OCI-LY7 (cell line): ENCODE data around the gene SLC25A45. TPM values are rescaled to one million over a fixed set of nuclear protein-coding genes. Genes with fewer than 3 reads are reported as not detected.
A peak's percentile ranks its signal among the peaks of the same experiment; 100 is the strongest.

Experiments
- BruUV-seq: library from RNA; stranded (reverse); fragments of 400-500 nt; replicated peaks from 2 replicates; lab custom pipeline; 2021; lab: Mats Ljungman, UMichigan
- CTCF ChIA-PET: fragments of 300-600 bp; sonication (Branson Sonifier 250); formaldehyde crosslinking; loops from one replicate; lab custom pipeline; 2022; ENCODE audit warnings: antibody characterized with exemption; ENCODE audit not compliant: unreplicated experiment; lab: Charles Lee
- POLR2A ChIA-PET: fragments of 300-600 bp; sonication (Branson Sonifier 250); formaldehyde crosslinking; loops from one replicate; lab custom pipeline; 2022; ENCODE audit warnings: antibody characterized with exemption; lab: Charles Lee
- DNase-seq: peaks from one replicate; pipeline ENCODE4 v3.0.0-alpha.2; 2015; ENCODE audit warnings: low spot score
- H2AFZ ChIP-seq: fragments of 200-600 bp; sonication (generic), shearing (Covaris generic); 2 replicates; pipeline ENCODE4 v1.6.1; 2014; ENCODE audit warnings: mild to moderate bottlenecking, antibody characterized with exemption, low read length, moderate library complexity
- H3K27ac ChIP-seq: fragments of 200-600 bp; sonication (generic); 2 replicates; pipeline ENCODE4 v1.5.1; 2014; ENCODE audit warnings: mixed run types, low read depth, mild to moderate bottlenecking, moderate library complexity, low read length, inconsistent platforms; ENCODE audit not compliant: poor library complexity, severe bottlenecking
- H3K36me3 ChIP-seq: fragments of 200-600 bp; sonication (generic); 2 replicates; pipeline ENCODE4 v1.6.1; 2014; ENCODE audit warnings: mild to moderate bottlenecking, antibody characterized with exemption, low read length, moderate library complexity, mixed read lengths; ENCODE audit not compliant: insufficient read depth
- H3K4me1 ChIP-seq: fragments of 200-600 bp; sonication (generic); 2 replicates; pipeline ENCODE4 v1.5.1; 2014; ENCODE audit warnings: mild to moderate bottlenecking, low read length; ENCODE audit not compliant: insufficient read depth, poor library complexity, severe bottlenecking
- H3K4me2 ChIP-seq: fragments of 200-600 bp; sonication (generic); 2 replicates; pipeline ENCODE4 v1.6.1; 2014; ENCODE audit warnings: mild to moderate bottlenecking, low read length
- H3K4me3 ChIP-seq: fragments of 200-600 bp; sonication (generic); 2 replicates; pipeline ENCODE4 v1.5.1; 2014; ENCODE audit warnings: mild to moderate bottlenecking, low read depth, low read length; ENCODE audit not compliant: poor library complexity, severe bottlenecking
- H3K79me2 ChIP-seq: fragments of 200-600 bp; sonication (generic); 2 replicates; pipeline ENCODE4 v1.6.1; 2016; ENCODE audit warnings: low read depth, mild to moderate bottlenecking, low read length, moderate library complexity, mixed read lengths; ENCODE audit not compliant: insufficient read depth
- H3K9me2 ChIP-seq: fragments of 200-600 bp; sonication (generic); 2 replicates; pipeline ENCODE4 v1.6.1; 2016; ENCODE audit warnings: mild to moderate bottlenecking, low read length, mixed read lengths; ENCODE audit not compliant: insufficient read depth
- H3K9me3 ChIP-seq: fragments of 200-600 bp; sonication (generic); 2 replicates; pipeline ENCODE4 v1.6.1; 2014; ENCODE audit warnings: mild to moderate bottlenecking, mixed run types, low read length, mixed read lengths
- H4K20me1 ChIP-seq: fragments of 200-600 bp; sonication (generic); 2 replicates; pipeline ENCODE4 v1.6.1; 2014; ENCODE audit warnings: mild to moderate bottlenecking, antibody characterized with exemption, low read length, moderate library complexity, mixed read lengths; ENCODE audit not compliant: insufficient read depth
- CTCF ChIP-seq: fragments of 200-600 bp; sonication (generic); conservative IDR thresholded peaks from 2 replicates; pipeline ENCODE4 v1.5.1; 2014; ENCODE audit warnings: mild to moderate bottlenecking, antibody characterized with exemption, low read length, moderate library complexity, mixed read lengths
- EZH2phosphoT487 ChIP-seq: fragments of 200-600 bp; sonication (generic); IDR thresholded peaks from 2 replicates; pipeline ENCODE4 v1.6.1; 2018; ENCODE audit warnings: low read depth, borderline replicate concordance, mild to moderate bottlenecking, mixed run types, antibody characterized with exemption, low read length, moderate library complexity, mixed read lengths
- intact Hi-C: fragments of 100-400 bp; cut with micrococcal nuclease; formaldehyde crosslinking; loops from one replicate; pipeline ENCODE4 v1.10.0; 2022; ENCODE audit not compliant: unreplicated experiment
- total RNA-seq, 2 experiments: library from RNA; depleted of rRNA in 1 of 2; stranded (reverse); fragments of >200 nt in 1 of 2; shearing (Covaris generic) in 1 of 2; gene quantifications; 2 replicates each; pipeline ENCODE4 v1.2.3, GENCODE V29; 2014 to 2022

The SLC25A45 gene
- total RNA-seq, 2 experiments from 2014 or later = 7.0 to 20.7 TPM

- no TSS peak for BruUV-seq
- Histone ChIP-seq H3K79me2 (peaks cover 7% of the 10 kb centered on the region; the same call in 1 of the 2 replicates), H3K9me3 (no peaks in the 10 kb centered on the region), H2AFZ (no peak overlapping the region), H4K20me1 (no peaks in the 10 kb centered on the region), H3K36me3 (peaks cover 5% of the 10 kb centered on the region; the same call in 1 of the 2 replicates), H3K27ac (no peak overlapping the region), H3K4me2 (no peak overlapping the region), H3K4me3 (no peak overlapping the region), H3K9me2 (no peaks in the 10 kb centered on the region), H3K4me1 (peaks cover 49% of the 10 kb centered on the region)
- ChIA-PET CTCF (no interaction called here), POLR2A (interaction anchor here (0.6 kb wide), 1 partner anchor 36 kb away, joined by 3 read pairs; no protein-coding TSS in a partner anchor)
- no peak for TF ChIP-seq CTCF
- TF ChIP-seq EZH2phosphoT487 = no peak
- intact Hi-C loops = loop anchor here (2.0 kb wide), 1 partner anchor 93 kb away; no protein-coding TSS in a partner anchor
- DNase-seq = no peak
These were observed 1.3 kb upstream of the SLC25A45 start for GRCh38 chr11:65383778-65384177.

- Histone ChIP-seq H2AFZ (peak overlapping the region; percentile 77; the same call in 1 of the 2 replicates), H4K20me1 (no peaks in the 10 kb centered on the region), H3K4me1 (peaks cover 56% of the 10 kb centered on the region), H3K9me3 (no peaks in the 10 kb centered on the region), H3K4me3 (peak overlapping the region; percentile 68), H3K9me2 (no peaks in the 10 kb centered on the region), H3K27ac (peak overlapping the region; percentile 52), H3K79me2 (peaks cover 7% of the 10 kb centered on the region; the same call in 1 of the 2 replicates), H3K36me3 (no peaks in the 10 kb centered on the region), H3K4me2 (peak overlapping the region; percentile 90)
- POLR2A ChIA-PET = interaction anchor here (0.6 kb wide), 2 partner anchors 35 to 78 kb away, joined by 3 read pairs; no protein-coding TSS in a partner anchor
- intact Hi-C loops = loop anchor here (1.0 to 2.0 kb wide), 4 partner anchors 33 to 127 kb away; no protein-coding TSS in a partner anchor
- CTCF ChIA-PET = no interaction called here
- TF ChIP-seq CTCF = no peak
- TF ChIP-seq EZH2phosphoT487 = no peak
- DNase-seq = no peak
- no TSS peak for BruUV-seq
These were observed 440 bp upstream of the SLC25A45 start for GRCh38 chr11:65382804-65383368.

- intact Hi-C loops = loop anchor here (1.0 to 2.0 kb wide), 4 partner anchors 35 to 129 kb away; no protein-coding TSS in a partner anchor
- Histone ChIP-seq H3K79me2 (peaks cover under 1% of the 10 kb centered on the region; the same call in 1 of the 2 replicates), H4K20me1 (no peaks in the 10 kb centered on the region), H3K4me2 (peak overlapping the region; percentile 90), H3K4me3 (peak overlapping the region; percentile 68), H3K9me2 (no peaks in the 10 kb centered on the region), H3K4me1 (peaks cover 49% of the 10 kb centered on the region), H3K36me3 (no peaks in the 10 kb centered on the region), H3K9me3 (no peaks in the 10 kb centered on the region), H2AFZ (peak overlapping the region; percentile 77), H3K27ac (peak overlapping the region; percentile 52)
- DNase-seq = peak; percentile 44
- no TSS peak for BruUV-seq
- POLR2A ChIA-PET = interaction anchor here (0.5 to 1.3 kb wide), 8 partner anchors 9 to 110 kb away, joined by 3 to 6 read pairs (median 3); no protein-coding TSS in a partner anchor
- TF ChIP-seq CTCF (no peak), EZH2phosphoT487 (no peak)
- CTCF ChIA-PET = no interaction called here
These were observed 772 bp downstream of the SLC25A45 start for GRCh38 chr11:65381716-65382032.
